ENCODE results near the gene DEPDC4.

DNA sequence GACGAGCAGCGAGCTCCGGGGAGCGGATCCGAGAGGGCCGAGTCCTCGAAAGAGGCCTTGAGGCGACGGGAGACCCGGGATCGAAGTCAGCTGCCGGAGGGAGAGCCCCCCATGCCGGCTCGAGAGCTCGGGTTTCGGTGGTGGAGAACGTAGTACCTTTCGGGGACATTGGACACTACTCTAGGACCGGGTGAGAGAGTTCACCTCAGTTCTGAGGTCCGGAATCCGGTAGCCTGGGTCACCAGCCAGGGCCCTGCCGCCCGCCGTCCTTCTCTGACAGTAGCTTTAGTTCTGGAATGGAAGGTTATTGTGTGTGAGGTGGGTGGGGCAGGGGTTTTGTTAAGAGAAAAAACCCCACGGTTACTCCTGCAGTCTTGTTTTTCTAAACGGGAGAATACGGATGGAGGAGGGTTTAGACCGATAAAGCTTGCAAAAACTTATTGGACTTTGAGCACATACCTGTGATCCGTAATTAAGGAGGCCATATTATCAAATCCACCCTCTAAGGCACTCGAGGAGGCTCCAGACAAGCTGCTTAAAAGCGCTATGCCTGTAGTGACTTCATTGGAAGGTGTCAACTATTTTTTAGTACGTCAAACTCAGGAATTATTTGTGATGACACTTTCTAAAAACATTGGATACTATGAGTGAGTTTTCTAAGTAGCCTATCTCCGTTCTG, 863 bp upstream of the DEPDC4 start:
- TF ChIP-seq, protein P1, sequence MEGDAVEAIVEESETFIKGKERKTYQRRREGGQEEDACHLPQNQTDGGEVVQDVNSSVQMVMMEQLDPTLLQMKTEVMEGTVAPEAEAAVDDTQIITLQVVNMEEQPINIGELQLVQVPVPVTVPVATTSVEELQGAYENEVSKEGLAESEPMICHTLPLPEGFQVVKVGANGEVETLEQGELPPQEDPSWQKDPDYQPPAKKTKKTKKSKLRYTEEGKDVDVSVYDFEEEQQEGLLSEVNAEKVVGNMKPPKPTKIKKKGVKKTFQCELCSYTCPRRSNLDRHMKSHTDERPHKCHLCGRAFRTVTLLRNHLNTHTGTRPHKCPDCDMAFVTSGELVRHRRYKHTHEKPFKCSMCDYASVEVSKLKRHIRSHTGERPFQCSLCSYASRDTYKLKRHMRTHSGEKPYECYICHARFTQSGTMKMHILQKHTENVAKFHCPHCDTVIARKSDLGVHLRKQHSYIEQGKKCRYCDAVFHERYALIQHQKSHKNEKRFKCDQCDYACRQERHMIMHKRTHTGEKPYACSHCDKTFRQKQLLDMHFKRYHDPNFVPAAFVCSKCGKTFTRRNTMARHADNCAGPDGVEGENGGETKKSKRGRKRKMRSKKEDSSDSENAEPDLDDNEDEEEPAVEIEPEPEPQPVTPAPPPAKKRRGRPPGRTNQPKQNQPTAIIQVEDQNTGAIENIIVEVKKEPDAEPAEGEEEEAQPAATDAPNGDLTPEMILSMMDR (IDR thresholded peaks at IDR 0.05; ENCODE audit: low read length), result no peak
- no peak for TF ChIP-seq EZH2 (IDR thresholded peaks at IDR 0.05; ENCODE audit: borderline replicate concordance, low read length)
